SW480 (cell line): Measurements from ENCODE around the gene IMMP2L.

Experiments used
- DNase-seq: peaks from one replicate; pipeline ENCODE4 v3.0.0-alpha.2; 2016; ENCODE audit warnings: low spot score

Gene IMMP2L

DNA sequence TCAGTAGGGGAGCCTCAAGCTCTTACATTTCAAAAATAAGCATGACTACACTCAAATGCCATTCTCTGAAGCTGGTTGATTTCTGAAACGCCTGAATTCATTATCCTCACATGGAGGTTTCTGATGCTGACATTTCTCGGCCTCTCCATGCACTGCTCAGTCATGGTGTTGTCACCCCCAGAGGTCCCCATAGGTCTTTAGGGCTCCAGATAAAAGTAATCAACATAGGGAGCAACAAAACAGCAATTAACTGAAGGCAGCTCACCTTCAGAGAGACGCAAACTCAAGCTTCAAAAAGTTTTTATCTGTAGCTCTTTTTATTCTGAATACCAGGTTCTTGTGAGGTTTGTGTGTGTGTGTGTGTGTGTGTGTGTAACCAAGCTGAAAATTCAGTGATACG, 694.5 kb downstream of the IMMP2L start:
- no peak for DNase-seq

GRCh38 chr7:110863258-110863657, 699.0 kb downstream of the IMMP2L start:
- DNase-seq, result no peak

DNA sequence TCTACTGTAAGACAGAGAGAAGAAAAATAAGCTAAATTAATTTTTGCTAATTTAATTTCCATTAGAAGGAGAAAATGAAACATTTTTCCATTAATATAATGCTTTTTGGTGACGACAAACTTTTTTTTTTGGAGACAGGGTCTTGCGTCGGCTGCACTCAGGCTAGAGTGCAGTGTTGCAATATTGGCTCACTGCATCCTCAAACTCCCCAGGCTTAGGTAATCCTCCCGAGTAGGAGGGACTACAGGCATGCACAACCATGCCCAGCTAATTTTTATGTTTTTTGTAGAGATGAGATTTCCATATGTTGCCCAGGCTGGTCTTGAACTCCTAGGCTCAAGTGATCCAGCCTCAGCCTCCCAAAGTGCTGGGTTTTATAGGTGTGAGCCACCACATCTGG, 701.1 kb downstream of the IMMP2L start:
- no peak for DNase-seq

- no peak for DNase-seq
Measured at GRCh38 chr7:110857106-110857505, 705.2 kb downstream of the IMMP2L start.

DNA sequence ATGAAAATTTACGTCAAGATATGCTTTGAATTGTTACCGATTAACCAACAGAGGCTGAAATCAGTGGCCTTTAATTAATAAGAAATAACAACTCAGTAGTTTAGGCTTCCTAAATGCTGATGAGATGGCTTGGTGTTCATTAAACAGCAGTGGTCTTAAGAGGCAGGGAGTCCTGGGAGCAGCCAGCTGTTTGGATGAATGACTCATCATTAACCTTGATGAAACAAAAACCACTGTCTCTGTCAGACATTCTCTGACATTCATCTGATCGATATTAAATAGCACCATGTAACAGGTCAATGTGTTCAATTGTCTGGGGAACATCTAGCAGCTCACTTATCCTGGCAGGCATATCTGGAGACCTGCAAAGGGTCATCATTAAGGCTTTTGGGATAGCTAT, 705.6 kb downstream of the IMMP2L start:
- peak; percentile 15 for DNase-seq

- DNase-seq, result no peak
Measured at GRCh38 chr7:110854651-110855050, 707.6 kb downstream of the IMMP2L start.

GRCh38 chr7:110854166-110854565, 708.1 kb downstream of the IMMP2L start:
- no peak for DNase-seq

GRCh38 chr7:110853263-110853662, 709.0 kb downstream of the IMMP2L start:
- DNase-seq, result no peak

GRCh38 chr7:110852156-110852940, 709.9 kb downstream of the IMMP2L start:
- DNase-seq, result no peak

GRCh38 chr7:110850224-110850623, 712.1 kb downstream of the IMMP2L start:
- DNase-seq, result no peak

DNA sequence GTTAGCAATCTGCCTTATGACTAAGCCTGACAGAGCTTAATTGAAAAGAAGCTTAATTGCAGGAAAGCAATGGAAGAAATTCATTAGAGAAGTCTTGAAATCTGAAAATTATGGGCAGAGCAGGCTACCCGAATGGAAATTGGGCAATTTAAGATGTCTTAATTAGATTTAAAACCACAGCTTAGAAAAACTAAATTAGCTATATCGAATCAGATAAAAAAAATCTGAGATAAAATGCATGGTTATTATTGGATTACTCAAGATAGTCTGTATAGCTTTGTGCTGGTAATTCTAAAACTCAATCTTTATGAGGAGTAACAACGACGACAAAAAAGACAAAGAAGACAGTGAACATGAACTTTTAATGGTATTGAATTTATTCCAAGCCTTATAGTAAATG, 719.5 kb downstream of the IMMP2L start:
- DNase-seq, result no peak

DNA sequence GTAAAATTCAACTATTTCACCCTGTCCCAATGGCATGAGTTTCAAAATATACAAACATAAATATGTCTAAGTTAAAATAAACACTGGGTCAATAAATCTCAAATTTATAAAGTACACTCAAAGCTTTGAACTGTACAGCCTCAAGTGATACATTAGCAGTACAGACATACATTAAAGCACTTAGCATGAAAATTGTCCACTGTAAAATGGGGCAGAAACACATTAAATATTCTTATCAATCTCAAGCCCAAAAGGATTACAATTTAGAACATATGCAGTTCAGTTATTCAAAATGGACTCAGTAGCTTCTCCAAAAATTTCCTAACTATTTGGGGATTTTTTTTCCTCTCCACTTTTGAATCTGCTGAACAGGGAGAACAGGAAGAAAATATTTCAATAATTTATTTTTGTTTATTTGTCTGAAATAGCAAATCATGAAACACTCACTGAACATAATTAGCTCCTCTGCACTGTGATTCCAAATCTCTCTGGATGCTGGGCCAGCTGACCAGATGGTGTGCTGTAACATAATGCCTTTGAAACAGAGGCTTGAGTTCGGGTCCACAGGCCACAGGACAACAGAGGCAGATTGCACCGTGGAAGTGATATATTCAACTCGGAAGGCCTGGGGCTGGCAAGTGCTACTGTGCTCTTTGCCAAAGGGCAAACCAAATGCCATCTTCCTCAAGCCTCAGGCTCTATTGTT, 720.3 kb downstream of the IMMP2L start:
- no peak for DNase-seq

- DNase-seq, result peak; percentile 29
Measured at GRCh38 chr7:110839866-110840265, 722.4 kb downstream of the IMMP2L start.

GRCh38 chr7:110835849-110836248, 726.4 kb downstream of the IMMP2L start:
- no peak for DNase-seq

DNA sequence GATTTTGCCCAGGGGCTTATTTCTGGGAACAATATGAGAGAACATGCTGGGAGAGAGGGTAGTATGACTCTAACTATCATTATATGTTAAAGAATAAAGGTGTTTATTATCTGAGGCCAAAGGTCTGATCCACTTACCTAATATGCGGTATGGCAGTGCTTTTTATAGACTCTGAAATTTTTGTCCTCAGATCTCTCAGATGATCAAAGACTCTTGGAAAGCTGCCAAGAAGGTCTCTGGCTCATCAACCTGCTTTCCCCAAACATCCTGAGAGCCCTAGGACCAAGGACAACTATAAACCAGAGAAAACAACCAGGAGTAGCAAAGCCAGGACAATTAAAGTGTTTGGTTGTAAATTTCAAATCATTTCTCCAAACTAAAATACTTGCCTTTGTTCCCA, 727.1 kb downstream of the IMMP2L start:
- DNase-seq, result peak; percentile 74

DNA sequence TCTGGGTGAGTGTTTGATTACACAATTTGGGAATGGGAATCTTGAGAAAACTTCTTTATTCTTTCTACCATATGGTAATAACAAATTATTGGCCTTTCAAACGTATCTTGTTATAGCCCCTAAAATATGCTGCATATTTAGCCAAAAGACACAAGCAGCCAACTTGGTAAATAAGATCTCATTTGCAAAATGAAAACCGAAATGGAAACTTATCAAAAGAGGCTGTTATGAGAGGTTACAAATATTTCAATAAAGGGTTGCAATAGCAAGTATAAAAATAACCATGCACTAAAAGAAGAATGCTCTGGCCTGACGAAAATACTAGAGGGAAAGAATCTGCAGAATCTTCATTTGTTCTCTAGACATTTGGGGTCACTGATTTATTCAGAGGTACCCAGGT, 730.9 kb downstream of the IMMP2L start:
- no peak for DNase-seq

GRCh38 chr7:110830778-110831177, 731.5 kb downstream of the IMMP2L start:
- no peak for DNase-seq

DNA sequence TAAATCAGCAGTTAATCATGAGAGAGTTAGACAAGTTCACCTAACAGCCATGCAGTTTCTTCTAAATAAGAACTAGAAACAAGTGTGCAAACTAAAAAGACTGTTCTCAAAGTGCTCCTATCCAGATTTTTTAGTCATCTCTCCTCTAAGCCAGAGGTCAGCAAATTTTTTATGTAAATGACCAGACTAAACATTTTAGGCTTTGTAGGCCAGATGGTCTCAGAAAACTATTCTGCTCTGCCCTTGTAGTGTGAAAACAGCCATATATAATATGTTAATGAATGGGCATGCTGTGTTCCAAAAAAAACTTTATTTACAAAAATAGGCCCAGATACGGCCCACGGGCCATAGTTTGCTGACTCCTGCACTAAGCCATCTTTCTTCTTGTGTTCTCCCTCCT, 734.4 kb downstream of the IMMP2L start:
- no peak for DNase-seq

GRCh38 chr7:110827287-110827855, 734.9 kb downstream of the IMMP2L start:
- no peak for DNase-seq

GRCh38 chr7:110813986-110814385, 748.3 kb downstream of the IMMP2L start:
- DNase-seq, result no peak

GRCh38 chr7:110809832-110810231, 752.5 kb downstream of the IMMP2L start:
- no peak for DNase-seq

- DNase-seq, result no peak
Measured at GRCh38 chr7:110808361-110808760, 753.9 kb downstream of the IMMP2L start.

- DNase-seq, result no peak
Measured at GRCh38 chr7:110804501-110804900, 757.8 kb downstream of the IMMP2L start.
